Amniotic stem cell (primary cell): Measurements from ENCODE around the gene CSMD2.

Experiments
- DNase-seq: peaks from one replicate; lab custom pipeline; 2025; lab: John Stamatoyannopoulos, UW

Gene CSMD2

GRCh38 chr1:33960188-33960895 lies 204.7 kb downstream of the CSMD2 start:
- DNase-seq, result no peak

- no peak for DNase-seq
Observed at GRCh38 chr1:33957854-33958253, 207.2 kb downstream of the CSMD2 start.

GRCh38 chr1:33955096-33955495 lies 209.9 kb downstream of the CSMD2 start:
- DNase-seq, result no peak

GRCh38 chr1:33949570-33949969 lies 215.5 kb downstream of the CSMD2 start:
- DNase-seq, result no peak

- no peak for DNase-seq
Observed at GRCh38 chr1:33948291-33948690, 216.7 kb downstream of the CSMD2 start.

- no peak for DNase-seq
Observed at GRCh38 chr1:33946836-33947235, 218.2 kb downstream of the CSMD2 start.

GRCh38 chr1:33944846-33945245 lies 220.2 kb downstream of the CSMD2 start:
- DNase-seq, result no peak

- peak; percentile 56 for DNase-seq
Observed at GRCh38 chr1:33943978-33944377, 221.1 kb downstream of the CSMD2 start.

GRCh38 chr1:33932871-33933270 lies 232.2 kb downstream of the CSMD2 start:
- no peak for DNase-seq

GRCh38 chr1:33931111-33931475 lies 233.9 kb downstream of the CSMD2 start:
- no peak for DNase-seq

GRCh38 chr1:33930346-33931110 lies 234.5 kb downstream of the CSMD2 start:
- DNase-seq, result no peak

- DNase-seq, result no peak
Observed at GRCh38 chr1:33928251-33928650, 236.8 kb downstream of the CSMD2 start.

- DNase-seq, result no peak
Observed at GRCh38 chr1:33927721-33928120, 237.3 kb downstream of the CSMD2 start.

GRCh38 chr1:33925586-33925985 lies 239.4 kb downstream of the CSMD2 start:
- DNase-seq, result no peak

- DNase-seq, result no peak
Observed at GRCh38 chr1:33921281-33921680, 243.7 kb downstream of the CSMD2 start.

- DNase-seq, result peak; percentile 38
Observed at GRCh38 chr1:33918368-33918767, 246.7 kb downstream of the CSMD2 start.

GRCh38 chr1:33916786-33917185 lies 248.2 kb downstream of the CSMD2 start:
- no peak for DNase-seq

GRCh38 chr1:33914531-33914930 lies 250.5 kb downstream of the CSMD2 start:
- no peak for DNase-seq

GRCh38 chr1:33908324-33908956 lies 256.6 kb downstream of the CSMD2 start:
- no peak for DNase-seq

- DNase-seq, result no peak
Observed at GRCh38 chr1:33906156-33906555, 258.9 kb downstream of the CSMD2 start.

- no peak for DNase-seq
Observed at GRCh38 chr1:33905241-33905640, 259.8 kb downstream of the CSMD2 start.

- DNase-seq, result no peak
Observed at GRCh38 chr1:33903210-33903589, 261.8 kb downstream of the CSMD2 start.
